ENCODE results near the gene HOXB4.

DNA sequence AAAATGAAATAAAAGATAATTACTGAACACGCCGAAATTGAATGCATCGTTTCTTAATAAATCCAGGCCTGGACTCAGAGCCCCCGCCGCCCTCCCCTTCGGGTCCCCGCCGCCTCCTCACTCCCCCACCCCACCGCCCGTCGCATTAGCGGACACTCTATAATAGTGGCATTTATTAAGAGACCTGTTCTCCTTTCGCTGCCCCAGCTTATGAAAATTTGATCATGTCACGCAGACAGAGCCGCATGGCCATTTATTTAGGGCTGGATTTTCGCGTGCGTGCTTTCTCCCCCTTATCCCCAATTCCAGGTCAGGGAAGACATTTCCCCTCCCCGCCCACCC, 27.0 kb downstream of the HOXB4 start:
- no peak for TF ChIP-seq POLR2AphosphoS5 (IDR thresholded peaks at IDR 0.05; ENCODE audit: low read depth, low read length)
- no peak for TF ChIP-seq POLR2A (IDR thresholded peaks at IDR 0.05; ENCODE audit: low read depth, low read length)
- TF ChIP-seq TAF1 (IDR thresholded peaks at IDR 0.05; ENCODE audit: low read depth, low read length): no peak

Measured in GM12891 (cell line).